DOHH2 (cell line): ENCODE data around the gene CRTC3.

ENCODE experiments used
- H3F3A ChIP-seq: fragments of 200-600 bp; sonication (generic), shearing (Covaris generic); 2 replicates; pipeline ENCODE4 v1.6.0; 2016; ENCODE audit warnings: antibody characterized with exemption, mild to moderate bottlenecking; ENCODE audit not compliant: control insufficient read depth, insufficient read depth
- H3K27ac ChIP-seq: fragments of 200-600 bp; sonication (generic); 2 replicates; pipeline ENCODE4 v1.5.1; 2014; ENCODE audit warnings: low read depth, mild to moderate bottlenecking, low read length, moderate library complexity
- H3K27me3 ChIP-seq: fragments of 200-600 bp; sonication (generic); 2 replicates; pipeline ENCODE4 v1.6.1; 2014; ENCODE audit warnings: mild to moderate bottlenecking, low read length, mixed read lengths; ENCODE audit not compliant: control insufficient read depth
- H3K36me3 ChIP-seq: fragments of 200-600 bp; sonication (generic); 2 replicates; pipeline ENCODE4 v1.6.1; 2014; ENCODE audit warnings: mild to moderate bottlenecking, low read length, moderate library complexity, mixed read lengths; ENCODE audit not compliant: control insufficient read depth
- H3K4me1 ChIP-seq: fragments of 200-600 bp; sonication (generic); 2 replicates; pipeline ENCODE4 v1.6.1; 2014; ENCODE audit warnings: mild to moderate bottlenecking, low read length, mixed read lengths; ENCODE audit not compliant: control insufficient read depth
- H3K4me2 ChIP-seq: fragments of 200-600 bp; sonication (generic); 2 replicates; pipeline ENCODE4 v1.6.0; 2014; ENCODE audit warnings: mild to moderate bottlenecking, low read length, moderate library complexity
- H3K4me3 ChIP-seq: fragments of 200-600 bp; sonication (generic); 2 replicates; pipeline ENCODE4 v1.5.1; 2014; ENCODE audit warnings: mild to moderate bottlenecking, low read length, mixed read lengths
- H3K79me2 ChIP-seq: fragments of 200-600 bp; sonication (generic); 2 replicates; pipeline ENCODE4 v1.6.1; 2014; ENCODE audit warnings: mild to moderate bottlenecking, low read length, mixed read lengths; ENCODE audit not compliant: control insufficient read depth
- H3K9me2 ChIP-seq: fragments of 200-600 bp; sonication (generic); replicated peaks from 2 replicates; pipeline ENCODE4 v1.6.1; 2014; ENCODE audit warnings: mild to moderate bottlenecking, low read length, mixed read lengths; ENCODE audit not compliant: control insufficient read depth
- H3K9me3 ChIP-seq: fragments of 200-600 bp; sonication (generic); 2 replicates; pipeline ENCODE4 v1.6.1; 2014; ENCODE audit warnings: antibody characterized with exemption, low read length, mixed read lengths; ENCODE audit not compliant: control insufficient read depth, insufficient read depth
- H4K20me1 ChIP-seq: fragments of 200-600 bp; sonication (generic); 2 replicates; pipeline ENCODE4 v1.6.0; 2014; ENCODE audit warnings: low read depth, mild to moderate bottlenecking, antibody characterized with exemption, low read length, moderate library complexity; ENCODE audit not compliant: control insufficient read depth, insufficient read depth
- EZH2phosphoT487 ChIP-seq: fragments of 200-600 bp; sonication (generic); IDR thresholded peaks from 2 replicates; pipeline ENCODE4 v1.6.1; 2017; ENCODE audit warnings: borderline replicate concordance, mild to moderate bottlenecking, antibody characterized with exemption, low read length, moderate library complexity, mixed read lengths
- TF ChIP-seq, protein P1 (sequence below): fragments of 200-600 bp; sonication (generic); IDR thresholded peaks from one replicate; pipeline ENCODE4 v1.5.1; 2014; ENCODE audit warnings: antibody characterized with exemption, mild to moderate bottlenecking, low read depth, low read length; ENCODE audit not compliant: poor library complexity, severe bottlenecking

Gene CRTC3

DNA sequence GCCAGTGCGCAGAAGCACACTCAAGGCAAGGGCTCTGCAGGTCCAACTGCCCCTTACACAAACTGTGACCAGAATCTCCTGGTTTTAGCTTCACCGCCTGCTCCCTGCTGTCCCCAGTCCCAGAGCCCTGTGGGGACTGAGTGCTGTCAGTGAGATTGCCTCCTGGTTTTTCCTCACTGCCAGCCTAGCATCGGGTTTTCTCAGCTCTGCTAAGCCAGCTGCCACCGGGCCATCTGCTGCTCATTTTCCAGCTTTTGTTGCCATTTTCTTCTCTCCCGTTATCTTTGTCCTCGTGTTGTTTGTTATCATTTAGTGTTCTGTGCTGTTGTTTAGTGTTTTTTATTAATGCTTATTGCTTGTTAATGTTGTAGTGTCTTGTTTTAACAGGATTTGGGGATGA lies 108.0 kb downstream of the CRTC3 start:
- no peaks in the 10 kb centered on the region for H3K9me3 ChIP-seq
- H3K27me3 ChIP-seq, result no peaks in the 10 kb centered on the region
- no peak overlapping the region for H3K4me3 ChIP-seq
- H3K36me3 ChIP-seq, result peaks cover 43% of the 10 kb centered on the region
- no peaks in the 10 kb centered on the region for H3K79me2 ChIP-seq
- no peaks in the 10 kb centered on the region; the same call in 1 of the 2 replicates for H3F3A ChIP-seq
- H3K4me1 ChIP-seq, result no peaks in the 10 kb centered on the region
- no peak overlapping the region for H3K4me2 ChIP-seq
- H4K20me1 ChIP-seq, result no peaks in the 10 kb centered on the region
- no peak overlapping the region for H3K27ac ChIP-seq
- no peak for TF ChIP-seq EZH2phosphoT487
- TF ChIP-seq, protein P1, sequence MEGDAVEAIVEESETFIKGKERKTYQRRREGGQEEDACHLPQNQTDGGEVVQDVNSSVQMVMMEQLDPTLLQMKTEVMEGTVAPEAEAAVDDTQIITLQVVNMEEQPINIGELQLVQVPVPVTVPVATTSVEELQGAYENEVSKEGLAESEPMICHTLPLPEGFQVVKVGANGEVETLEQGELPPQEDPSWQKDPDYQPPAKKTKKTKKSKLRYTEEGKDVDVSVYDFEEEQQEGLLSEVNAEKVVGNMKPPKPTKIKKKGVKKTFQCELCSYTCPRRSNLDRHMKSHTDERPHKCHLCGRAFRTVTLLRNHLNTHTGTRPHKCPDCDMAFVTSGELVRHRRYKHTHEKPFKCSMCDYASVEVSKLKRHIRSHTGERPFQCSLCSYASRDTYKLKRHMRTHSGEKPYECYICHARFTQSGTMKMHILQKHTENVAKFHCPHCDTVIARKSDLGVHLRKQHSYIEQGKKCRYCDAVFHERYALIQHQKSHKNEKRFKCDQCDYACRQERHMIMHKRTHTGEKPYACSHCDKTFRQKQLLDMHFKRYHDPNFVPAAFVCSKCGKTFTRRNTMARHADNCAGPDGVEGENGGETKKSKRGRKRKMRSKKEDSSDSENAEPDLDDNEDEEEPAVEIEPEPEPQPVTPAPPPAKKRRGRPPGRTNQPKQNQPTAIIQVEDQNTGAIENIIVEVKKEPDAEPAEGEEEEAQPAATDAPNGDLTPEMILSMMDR, result no peak
- no peaks in the 10 kb centered on the region for H3K9me2 ChIP-seq

DNA sequence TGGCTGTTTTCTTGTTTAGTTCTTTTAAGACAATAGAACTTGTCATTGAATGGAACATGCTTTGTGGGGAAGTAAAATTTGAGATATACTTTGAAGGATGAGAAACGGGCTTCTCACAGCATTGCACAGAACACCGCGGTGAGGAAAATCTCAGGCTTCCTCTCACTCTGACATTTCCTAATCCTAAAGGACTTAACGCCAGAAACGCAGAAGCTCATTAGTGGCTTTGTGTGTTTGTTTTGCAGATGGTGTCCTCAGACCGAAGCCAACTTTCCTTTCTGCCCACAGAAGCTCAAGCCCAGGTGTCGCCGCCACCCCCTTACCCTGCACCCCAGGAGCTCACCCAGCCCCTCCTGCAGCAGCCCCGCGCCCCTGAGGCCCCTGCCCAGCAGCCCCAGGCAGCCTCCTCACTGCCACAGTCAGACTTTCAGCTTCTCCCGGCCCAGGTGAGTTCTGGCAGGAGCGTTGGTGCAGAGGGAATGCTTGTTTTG lies 108.5 kb downstream of the CRTC3 start:
- no peak overlapping the region for H3K4me3 ChIP-seq
- H3K4me2 ChIP-seq, result no peak overlapping the region
- no peaks in the 10 kb centered on the region for H3K27me3 ChIP-seq
- no peaks in the 10 kb centered on the region for H3K9me3 ChIP-seq
- no peaks in the 10 kb centered on the region for H3K4me1 ChIP-seq
- H3F3A ChIP-seq, result no peaks in the 10 kb centered on the region; the same call in 1 of the 2 replicates
- H3K79me2 ChIP-seq, result no peaks in the 10 kb centered on the region
- TF ChIP-seq, protein P1, result no peak
- TF ChIP-seq EZH2phosphoT487, result no peak
- H3K9me2 ChIP-seq, result no peaks in the 10 kb centered on the region
- H3K36me3 ChIP-seq, result peaks cover 43% of the 10 kb centered on the region
- no peak overlapping the region for H3K27ac ChIP-seq
- no peaks in the 10 kb centered on the region for H4K20me1 ChIP-seq

- Histone ChIP-seq H4K20me1 (no peaks in the 10 kb centered on the region), H3F3A (0 out of 2 replicates have a peak, but pooled peaks cover under 1% of the 10 kb centered on the region), H3K79me2 (no peaks in the 10 kb centered on the region), H3K4me1 (no peaks in the 10 kb centered on the region), H3K9me3 (no peaks in the 10 kb centered on the region), H3K9me2 (no peaks in the 10 kb centered on the region), H3K27ac (no peak overlapping the region), H3K27me3 (no peaks in the 10 kb centered on the region), H3K4me2 (no peak overlapping the region), H3K36me3 (peaks cover 38% of the 10 kb centered on the region), H3K4me3 (no peak overlapping the region)
- no peak for TF ChIP-seq EZH2phosphoT487
- TF ChIP-seq, protein P1, result peak; percentile 13
These were observed 109.2 kb downstream of the CRTC3 start for GRCh38 chr15:90638963-90639362.

DNA sequence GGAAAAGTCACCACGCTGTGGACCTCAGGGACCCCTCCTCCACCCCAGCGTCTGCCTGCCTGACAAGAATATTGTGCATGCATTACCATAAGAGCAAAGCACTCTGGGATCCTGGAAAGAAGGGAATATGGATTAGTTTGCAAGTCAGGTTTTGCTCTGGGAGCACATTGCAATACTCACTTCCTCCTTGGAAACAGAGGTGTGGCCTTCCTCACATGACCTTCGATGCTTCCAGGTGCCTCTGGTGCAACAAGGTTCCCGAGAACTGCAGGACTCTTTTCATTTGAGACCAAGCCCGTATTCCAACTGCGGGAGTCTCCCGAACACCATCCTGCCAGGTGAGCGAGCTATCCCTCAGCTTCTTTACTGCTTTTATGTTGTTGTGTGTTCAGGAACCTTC lies 111.1 kb downstream of the CRTC3 start:
- no peak overlapping the region for H3K4me2 ChIP-seq
- H3K9me3 ChIP-seq, result no peaks in the 10 kb centered on the region
- peaks cover 24% of the 10 kb centered on the region for H3K36me3 ChIP-seq
- no peak overlapping the region for H3K27ac ChIP-seq
- H3K79me2 ChIP-seq, result no peaks in the 10 kb centered on the region
- H3F3A ChIP-seq, result peaks cover 17% of the 10 kb centered on the region
- no peaks in the 10 kb centered on the region for H3K4me1 ChIP-seq
- H3K4me3 ChIP-seq, result no peak overlapping the region
- no peak for TF ChIP-seq EZH2phosphoT487
- TF ChIP-seq, protein P1, result no peak
- no peaks in the 10 kb centered on the region for H3K27me3 ChIP-seq
- no peaks in the 10 kb centered on the region for H3K9me2 ChIP-seq
- H4K20me1 ChIP-seq, result no peaks in the 10 kb centered on the region
